HepG2 (cell line): ENCODE data around the gene CARMIL3. TPM values are rescaled to one million over a fixed set of nuclear protein-coding genes. Genes with fewer than 3 reads are reported as not detected.

Experiments
- DNMT1 ChIP-seq: sonication (generic); formaldehyde crosslinking; IDR thresholded peaks from 2 replicates; pipeline ENCODE4 v1.5.1; 2020; ENCODE audit warnings: mild to moderate bottlenecking, missing genetic modification reagents
- DR1 ChIP-seq: sonication (generic); formaldehyde crosslinking; IDR thresholded peaks from 2 replicates; pipeline ENCODE4 v1.8.0; 2021; ENCODE audit warnings: mild to moderate bottlenecking, missing genetic modification reagents, inconsistent platforms
- E2F5 ChIP-seq: sonication (generic); formaldehyde crosslinking; conservative IDR thresholded peaks from 2 replicates; pipeline ENCODE4 v1.4.0; 2020; ENCODE audit warnings: missing genetic modification reagents
- LBX2 ChIP-seq: sonication (generic); formaldehyde crosslinking; IDR thresholded peaks from 2 replicates; pipeline ENCODE4 v1.5.0; 2020; ENCODE audit warnings: missing genetic modification reagents, mild to moderate bottlenecking, borderline replicate concordance
- MAF1 ChIP-seq: sonication (generic); formaldehyde crosslinking; IDR thresholded peaks from 2 replicates; pipeline ENCODE4 v1.5.0; 2020; ENCODE audit warnings: missing genetic modification reagents, borderline replicate concordance
- MEF2D ChIP-seq: sonication (generic); formaldehyde crosslinking; IDR thresholded peaks from 2 replicates; pipeline ENCODE4 v1.5.1; 2020; ENCODE audit warnings: mild to moderate bottlenecking, missing genetic modification reagents
- MTERF4 ChIP-seq: sonication (generic); formaldehyde crosslinking; IDR thresholded peaks from 2 replicates; pipeline ENCODE4 v1.8.0; 2023; ENCODE audit warnings: mild to moderate bottlenecking, missing genetic modification reagents
- MXD1 ChIP-seq: sonication (generic); formaldehyde crosslinking; IDR thresholded peaks from 2 replicates; pipeline ENCODE4 v1.4.0; 2020; ENCODE audit warnings: mild to moderate bottlenecking, missing genetic modification reagents
- NR3C1 ChIP-seq: sonication (generic); formaldehyde crosslinking; IDR thresholded peaks from 2 replicates; pipeline ENCODE4 v1.4.0; 2020; ENCODE audit warnings: missing genetic modification reagents
- PPARG ChIP-seq: conservative IDR thresholded peaks from 2 replicates; pipeline ENCODE4 v1.6.1; 2016; ENCODE audit warnings: missing biosample characterization, missing genetic modification reagents
- SATB2 ChIP-seq: sonication (generic); formaldehyde crosslinking; IDR thresholded peaks from 2 replicates; pipeline ENCODE4 v1.5.0; 2020; ENCODE audit warnings: missing genetic modification reagents
- SMC3 ChIP-seq: IDR thresholded peaks from 2 replicates; pipeline ENCODE4 v1.6.1; 2011; ENCODE audit warnings: low read length, improper control_type of control experiment
- SRF ChIP-seq: IDR thresholded peaks from 2 replicates; pipeline ENCODE4 v1.6.1; 2011; ENCODE audit warnings: mild to moderate bottlenecking, low read depth, low read length, moderate library complexity
- ZKSCAN1 ChIP-seq: fragments of 150-350 bp; IDR thresholded peaks from 2 replicates; pipeline ENCODE4 v1.6.1; 2014; ENCODE audit warnings: low read length
- ZNF275 ChIP-seq: sonication (generic); formaldehyde crosslinking; IDR thresholded peaks from 2 replicates; pipeline ENCODE4 v1.8.0; 2022; ENCODE audit warnings: missing genetic modification reagents, mild to moderate bottlenecking, inconsistent platforms, borderline replicate concordance
- ZNF30 ChIP-seq: sonication (generic); formaldehyde crosslinking; IDR thresholded peaks from 2 replicates; pipeline ENCODE4 v1.5.0; 2020; ENCODE audit warnings: mild to moderate bottlenecking, missing genetic modification reagents
- ZNF335 ChIP-seq: sonication (generic); formaldehyde crosslinking; IDR thresholded peaks from 2 replicates; pipeline ENCODE4 v1.4.0; 2020; ENCODE audit warnings: missing genetic modification reagents
- ZNF430 ChIP-seq: sonication (generic); formaldehyde crosslinking; IDR thresholded peaks from 2 replicates; pipeline ENCODE4 v1.9.0; 2021; ENCODE audit warnings: mild to moderate bottlenecking, missing genetic modification reagents
- ZNF460 ChIP-seq: sonication (generic); formaldehyde crosslinking; IDR thresholded peaks from 2 replicates; pipeline ENCODE4 v1.5.1; 2020; ENCODE audit warnings: missing genetic modification reagents, mild to moderate bottlenecking, borderline replicate concordance
- ZNF530 ChIP-seq: sonication (generic); formaldehyde crosslinking; IDR thresholded peaks from 2 replicates; pipeline ENCODE4 v1.5.0; 2020; ENCODE audit warnings: low read depth, mild to moderate bottlenecking, missing genetic modification reagents
- ZNF589 ChIP-seq: sonication (generic); formaldehyde crosslinking; conservative IDR thresholded peaks from 2 replicates; pipeline ENCODE4 v1.8.0; 2022; ENCODE audit warnings: mild to moderate bottlenecking, moderate library complexity, missing genetic modification reagents
- ZSCAN29 ChIP-seq: sonication (generic); formaldehyde crosslinking; conservative IDR thresholded peaks from 2 replicates; pipeline ENCODE4 v1.4.0; 2020; ENCODE audit warnings: mild to moderate bottlenecking, missing genetic modification reagents
- polyA plus RNA-seq, 8 experiments: library from polyadenylated mRNA; depleted of rRNA in 3 of 8; stranded (reverse) in 7 of 8; unstranded in 1 of 8; fragments of >200 nt; fragmentation: Illumina TruSeq in 4 of 8; extraction: Trizol in 4 of 8; gene quantifications; 2 replicates each; pipeline versions ENCODE4 v1.2.1 to v1.2.3, GENCODE V29; 2011 to 2016; ENCODE audit warnings: low read depth in 4 of 8, missing spikeins in 1 of 8, mixed read lengths in 1 of 8; ENCODE audit not compliant: insufficient read depth in 1 of 8
- total RNA-seq, 5 experiments: library from RNA; depleted of rRNA; stranded (reverse); fragments of >200 nt; fragmentation: Illumina TruSeq; extraction: Trizol; gene quantifications; 2 replicates each; pipeline ENCODE4 v1.2.3, GENCODE V29; 2016; ENCODE audit warnings: low read depth in 1 of 5
- TF ChIP-seq, protein P1 (sequence below): IDR thresholded peaks from 2 replicates; pipeline ENCODE4 v1.6.1; 2012; ENCODE audit warnings: low read length, improper control_type of control experiment

Gene CARMIL3
- total and polyA plus RNA-seq, 2 of the 13 experiments (the other 11 are each of a cell fraction or from before 2014, with no cell fraction given) = 0.27 to 0.55 TPM

- TF ChIP-seq ZNF430 (CRISPR knock-in tag) (peak; percentile 100), SRF (peak; percentile 53; the same call in 1 of the 2 replicates), ZSCAN29 (CRISPR knock-in tag) (no peak; the same call in 1 of the 2 replicates), ZKSCAN1 (no peak), MEF2D (CRISPR knock-in tag) (peak; percentile 87), MAF1 (CRISPR knock-in tag) (peak; percentile 97), ZNF335 (CRISPR knock-in tag) (peak; percentile 71; the same call in 1 of the 2 replicates), ZNF530 (CRISPR knock-in tag) (no peak), SMC3 (no peak), E2F5 (CRISPR knock-in tag) (peak; percentile 87), ZNF589 (no peak), MXD1 (CRISPR knock-in tag) (peak; percentile 98), LBX2 (CRISPR knock-in tag) (peak; percentile 81), SATB2 (CRISPR knock-in tag) (peak; percentile 96), MTERF4 (CRISPR knock-in tag) (no peak), DR1 (CRISPR knock-in tag) (peak; percentile 100; the same call in 1 of the 2 replicates), NR3C1 (CRISPR knock-in tag) (peak; percentile 92), ZNF30 (no peak), ZNF460 (no peak), PPARG (CRISPR knock-in tag) (peak; percentile 75), ZNF275 (CRISPR knock-in tag) (peak; percentile 98), DNMT1 (peak; percentile 94)
- TF ChIP-seq, protein P1, sequence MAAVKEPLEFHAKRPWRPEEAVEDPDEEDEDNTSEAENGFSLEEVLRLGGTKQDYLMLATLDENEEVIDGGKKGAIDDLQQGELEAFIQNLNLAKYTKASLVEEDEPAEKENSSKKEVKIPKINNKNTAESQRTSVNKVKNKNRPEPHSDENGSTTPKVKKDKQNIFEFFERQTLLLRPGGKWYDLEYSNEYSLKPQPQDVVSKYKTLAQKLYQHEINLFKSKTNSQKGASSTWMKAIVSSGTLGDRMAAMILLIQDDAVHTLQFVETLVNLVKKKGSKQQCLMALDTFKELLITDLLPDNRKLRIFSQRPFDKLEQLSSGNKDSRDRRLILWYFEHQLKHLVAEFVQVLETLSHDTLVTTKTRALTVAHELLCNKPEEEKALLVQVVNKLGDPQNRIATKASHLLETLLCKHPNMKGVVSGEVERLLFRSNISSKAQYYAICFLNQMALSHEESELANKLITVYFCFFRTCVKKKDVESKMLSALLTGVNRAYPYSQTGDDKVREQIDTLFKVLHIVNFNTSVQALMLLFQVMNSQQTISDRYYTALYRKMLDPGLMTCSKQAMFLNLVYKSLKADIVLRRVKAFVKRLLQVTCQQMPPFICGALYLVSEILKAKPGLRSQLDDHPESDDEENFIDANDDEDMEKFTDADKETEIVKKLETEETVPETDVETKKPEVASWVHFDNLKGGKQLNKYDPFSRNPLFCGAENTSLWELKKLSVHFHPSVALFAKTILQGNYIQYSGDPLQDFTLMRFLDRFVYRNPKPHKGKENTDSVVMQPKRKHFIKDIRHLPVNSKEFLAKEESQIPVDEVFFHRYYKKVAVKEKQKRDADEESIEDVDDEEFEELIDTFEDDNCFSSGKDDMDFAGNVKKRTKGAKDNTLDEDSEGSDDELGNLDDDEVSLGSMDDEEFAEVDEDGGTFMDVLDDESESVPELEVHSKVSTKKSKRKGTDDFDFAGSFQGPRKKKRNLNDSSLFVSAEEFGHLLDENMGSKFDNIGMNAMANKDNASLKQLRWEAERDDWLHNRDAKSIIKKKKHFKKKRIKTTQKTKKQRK = no peak
These were observed 42.4 kb downstream of the CARMIL3 start, which contains the start of gene PCK2 (continued) for GRCh38 chr14:24093901-24094840.
